Stomach (tissue), 9 donors: ENCODE data around the gene KAT7. TPM values are rescaled to one million over a fixed set of nuclear protein-coding genes. Genes with fewer than 3 reads are reported as not detected.

Experiments used
- DNase-seq, 2 donors: peaks; one replicate each; pipeline versions ENCODE4 v3.0.0 to v3.0.0-alpha.2; 2013 to 2019
- H3K27ac ChIP-seq, 5 donors: fragments of 200-600 bp in 4 of 5; sonication (generic) in 4 of 5; one replicate each; pipeline ENCODE4 v1.5.1; 2013 to 2019; ENCODE audit warnings: mild to moderate bottlenecking in 1 of 5, moderate library complexity in 1 of 5
- H3K27me3 ChIP-seq, 3 donors: fragments of 200-600 bp; sonication (generic); one replicate each; pipeline ENCODE4 v1.5.1; 2017 to 2019; ENCODE audit warnings: mixed run types in 1 of 3
- H3K36me3 ChIP-seq, 4 donors: fragments of 200-600 bp; sonication (generic); 1 replicate in 3 of 4; 2 replicates in 1 of 4; pipeline ENCODE4 v1.5.1; 2016 to 2019
- H3K4me1 ChIP-seq, 4 donors: fragments of 200-600 bp; sonication (generic); one replicate each; pipeline ENCODE4 v1.5.1; 2016 to 2019
- H3K4me3 ChIP-seq, 4 donors: fragments of 200-600 bp; sonication (generic) in 3 of 4; one replicate each; pipeline ENCODE4 v1.5.1; 2016 to 2019; ENCODE audit warnings: mild to moderate bottlenecking in 1 of 4
- H3K9me3 ChIP-seq, 4 donors: fragments of 200-600 bp; sonication (generic); one replicate each; pipeline ENCODE4 v1.5.1; 2016 to 2019
- CTCF ChIP-seq, 7 experiments: fragments of 450-650 bp in 4 of 7; fragments of 200-600 bp in 3 of 7; sonication (generic) in 3 of 7; IDR thresholded peaks; one replicate each; pipeline ENCODE4 v1.5.1; 2016 to 2019; ENCODE audit warnings: antibody characterized with exemption in 7 of 7, control low read depth in 2 of 7, mild to moderate bottlenecking in 1 of 7
- EP300 ChIP-seq: sonication (generic); formaldehyde crosslinking; IDR thresholded peaks from one replicate; pipeline ENCODE4 v1.6.1; 2017; ENCODE audit warnings: antibody characterized with exemption
- POLR2A ChIP-seq, 4 donors: fragments of 450-650 bp; IDR thresholded peaks; one replicate each; pipeline ENCODE4 v1.6.1; 2016; ENCODE audit warnings: antibody characterized with exemption in 4 of 4, control low read depth in 2 of 4, mild to moderate bottlenecking in 1 of 4, moderate library complexity in 1 of 4
- POLR2AphosphoS5 ChIP-seq, 3 donors: sonication (generic); formaldehyde crosslinking; IDR thresholded peaks; one replicate each; pipeline ENCODE4 v1.6.1; 2016; ENCODE audit warnings: antibody characterized with exemption in 3 of 3
- WGBS, 5 donors: extraction: QIAGEN DNeasy Blood & Tissue Kit in 3 of 5; methylation state at CpG; one replicate each; pipeline versions ENCODE4 v1.1.5 to v1.1.7; 2013 to 2018; 5-methylcytosine and 5-hydroxymethylcytosine counted together
- intact Hi-C: fragments of 100-400 bp; cut with DNase I; formaldehyde crosslinking; loops from one replicate; pipeline ENCODE4 v1.15.1; 2023; ENCODE audit warnings: low total_unique reads
- polyA plus RNA-seq, 3 donors: library from polyadenylated mRNA; stranded (reverse); fragments of 200-250 nt; gene quantifications; one replicate each; pipeline ENCODE4 v1.2.3, GENCODE V29; 2013
- total RNA-seq, 5 donors: library from RNA; depleted of rRNA; stranded (reverse); fragments of >200 nt; gene quantifications; one replicate each; pipeline versions ENCODE4 v1.1.0 to v1.2.3, GENCODE V29; 2014 to 2016
- donor health status: healthy with polysubstance abuse.
- donor health status: Bipolar disorder and iron deficiency.
- donor health status: healthy.

KAT7 gene
- total and polyA plus RNA-seq, 8 donors = 5.0 to 92.4 (median 16.0) TPM

DNA sequence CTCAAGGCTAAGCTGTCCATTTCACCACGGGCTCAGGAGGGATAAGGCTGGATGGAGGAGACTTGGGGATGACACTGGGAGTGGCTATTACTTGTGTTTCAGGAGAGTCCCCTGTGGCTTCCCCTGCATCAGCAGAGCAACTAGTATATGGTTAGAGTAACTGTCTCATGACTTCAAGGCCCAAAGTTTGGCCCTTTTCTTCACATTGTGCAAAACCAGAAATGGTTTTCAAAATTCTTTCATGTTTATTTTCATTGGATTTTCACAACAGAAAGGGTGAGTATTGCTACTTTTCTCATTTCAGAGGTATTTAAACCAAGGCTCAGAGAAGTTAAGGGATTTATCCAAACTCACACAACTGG lies 77.5 kb downstream of the KAT7 start:
- TF ChIP-seq POLR2AphosphoS5 (IDR thresholded peaks at IDR 0.05) (no peak), POLR2A (IDR thresholded peaks at IDR 0.05) (no peak), EP300 (no peak), CTCF (IDR thresholded peaks at IDR 0.05) (no peak)

DNA sequence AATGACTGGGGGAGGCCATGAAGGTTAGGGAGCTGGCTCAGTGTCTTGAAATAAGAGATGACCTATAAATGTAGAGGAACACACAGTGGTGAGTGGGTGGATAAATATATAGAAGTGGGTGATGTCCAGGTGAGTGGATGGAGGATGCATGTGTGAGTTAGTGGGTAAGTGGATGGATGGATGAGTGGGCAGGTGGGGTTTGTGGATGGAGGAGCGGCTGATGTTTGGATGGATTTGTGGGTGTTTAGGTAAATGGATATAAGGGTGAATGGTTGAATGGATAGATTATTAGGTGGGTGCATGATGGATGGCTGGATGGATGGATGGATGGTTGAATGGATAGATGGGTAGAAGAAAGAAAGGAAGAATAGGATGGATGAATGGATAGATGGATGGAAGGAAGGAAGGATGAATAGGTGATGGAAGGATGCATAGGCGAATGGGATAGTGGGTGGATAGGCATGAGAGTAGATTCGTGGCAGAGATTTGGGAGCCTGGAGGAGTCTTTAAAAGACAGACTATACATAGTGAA lies 78.5 kb downstream of the KAT7 start:
- 74 to 89% (median 81%) methylated on average over 3 of the region's 3 CpGs for WGBS, 5 donors

More for the DNA sequence above, 77.5 kb downstream of the KAT7 start:
- H3K27ac ChIP-seq = no peak overlapping the region
- H3K36me3 ChIP-seq = no peaks in the 10 kb centered on the region
- H3K4me3 ChIP-seq = no peak overlapping the region
- WGBS, 5 donors = 22 to 37% (median 26%) methylated on average over 1 of the region's 1 CpG
- intact Hi-C loops = no loop called here
- H3K27me3 ChIP-seq = peaks cover 0 to 45% (median 4%) of the 10 kb centered on the region in 3 donors
- peaks cover 0 to 8% (median 3%) of the 10 kb centered on the region in 4 donors for H3K4me1 ChIP-seq
- DNase-seq = no peak
- H3K9me3 ChIP-seq = no peaks in the 10 kb centered on the region

DNA sequence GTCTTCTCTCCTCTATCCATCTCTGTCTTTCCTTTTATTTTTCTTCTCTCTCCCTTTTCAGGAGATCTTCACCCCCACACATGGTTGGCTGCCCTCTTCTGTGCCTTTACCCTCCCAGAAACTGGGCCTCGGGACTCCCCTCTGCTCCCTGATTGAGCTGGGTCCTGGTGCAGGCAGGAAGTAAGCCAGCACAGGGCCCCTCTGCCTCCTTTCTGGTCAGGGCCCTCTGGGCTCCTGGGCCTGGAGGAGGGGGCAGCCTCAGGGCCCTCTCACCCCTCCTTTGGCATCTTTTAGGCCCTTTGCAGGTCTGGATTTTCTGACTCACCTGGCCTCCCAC lies 80.5 kb downstream of the KAT7 start:
- Histone ChIP-seq H3K36me3 (no peaks in the 10 kb centered on the region), H3K4me3 (no peak overlapping the region), H3K9me3 (no peaks in the 10 kb centered on the region), H3K27me3 (peaks cover 0 to 48% (median 0%) of the 10 kb centered on the region in 3 donors), H3K4me1 (no peaks in the 10 kb centered on the region), H3K27ac (no peak overlapping the region)
- no peak for DNase-seq
- 16 to 47% (median 36%) methylated on average over 1 of the region's 1 CpG for WGBS, 5 donors
- intact Hi-C loops = no loop called here
- TF ChIP-seq POLR2AphosphoS5 (IDR thresholded peaks at IDR 0.05) (no peak), POLR2A (IDR thresholded peaks at IDR 0.05) (no peak), CTCF (IDR thresholded peaks at IDR 0.05) (no peak), EP300 (no peak)

More for the DNA sequence above, 78.5 kb downstream of the KAT7 start:
- Histone ChIP-seq H3K4me1 (peaks cover 0 to 4% (median 0%) of the 10 kb centered on the region in 4 donors), H3K4me3 (no peak overlapping the region), H3K27ac (no peak overlapping the region), H3K27me3 (peaks cover 0 to 41% (median 4%) of the 10 kb centered on the region in 3 donors), H3K36me3 (no peaks in the 10 kb centered on the region), H3K9me3 (no peaks in the 10 kb centered on the region)
- TF ChIP-seq POLR2AphosphoS5 (IDR thresholded peaks at IDR 0.05) (no peak), POLR2A (IDR thresholded peaks at IDR 0.05) (no peak), CTCF (IDR thresholded peaks at IDR 0.05) (no peak), EP300 (no peak)
- intact Hi-C loops = no loop called here
- DNase-seq = no peak

GRCh38 chr17:49870298-49870697 lies 81.8 kb downstream of the KAT7 start:
- Histone ChIP-seq H3K4me1 (no peaks in the 10 kb centered on the region), H3K4me3 (no peak overlapping the region), H3K27me3 (peaks cover 0 to 61% (median 7%) of the 10 kb centered on the region in 3 donors), H3K27ac (no peak overlapping the region), H3K9me3 (no peaks in the 10 kb centered on the region), H3K36me3 (no peaks in the 10 kb centered on the region)
- WGBS, 5 donors = 84 to 92% (median 89%) methylated on average over 11 of the region's 11 CpGs
- TF ChIP-seq POLR2A (IDR thresholded peaks at IDR 0.05) = no peak
- TF ChIP-seq CTCF (IDR thresholded peaks at IDR 0.05) = no peak
- no peak for TF ChIP-seq POLR2AphosphoS5 (IDR thresholded peaks at IDR 0.05)
- TF ChIP-seq EP300 = no peak
- intact Hi-C loops = no loop called here
- DNase-seq = no peak
